HEK293T (cell line): ENCODE data around the gene CDH13.

ENCODE experiments used
- FOXK2 ChIP-seq: fragments of 450-650 bp; IDR thresholded peaks from 2 replicates; pipeline ENCODE4 v1.6.1; 2016; ENCODE audit warnings: mild to moderate bottlenecking
- SP1 ChIP-seq: fragments of 450-650 bp; IDR thresholded peaks from 2 replicates; pipeline ENCODE4 v1.6.1; 2017
- SUZ12 ChIP-seq: fragments of 450-650 bp; IDR thresholded peaks from 2 replicates; pipeline ENCODE4 v1.6.1; 2016; ENCODE audit warnings: mild to moderate bottlenecking

- no peak for TF ChIP-seq SUZ12
- TF ChIP-seq SP1: no peak
- no peak for TF ChIP-seq FOXK2
Measured at GRCh38 chr16:83105279-83106077, 478.7 kb downstream of the CDH13 start.
